Stomach (tissue), 9 donors: ENCODE measurements around the gene POLR3K. TPM values are rescaled to one million over a fixed set of nuclear protein-coding genes. Genes with fewer than 3 reads are reported as not detected.
A peak's percentile ranks its signal among the peaks of the same experiment; 100 is the strongest.

ENCODE experiments used
- DNase-seq, 2 donors: peaks; one replicate each; pipeline versions ENCODE4 v3.0.0 to v3.0.0-alpha.2; 2013 to 2019
- H3K27ac ChIP-seq, 5 donors: fragments of 200-600 bp in 4 of 5; sonication (generic) in 4 of 5; one replicate each; pipeline ENCODE4 v1.5.1; 2013 to 2019; ENCODE audit warnings: mild to moderate bottlenecking in 1 of 5, moderate library complexity in 1 of 5
- H3K27me3 ChIP-seq, 3 donors: fragments of 200-600 bp; sonication (generic); one replicate each; pipeline ENCODE4 v1.5.1; 2017 to 2019; ENCODE audit warnings: mixed run types in 1 of 3
- H3K36me3 ChIP-seq, 4 donors: fragments of 200-600 bp; sonication (generic); 1 replicate in 3 of 4; 2 replicates in 1 of 4; pipeline ENCODE4 v1.5.1; 2016 to 2019
- H3K4me1 ChIP-seq, 4 donors: fragments of 200-600 bp; sonication (generic); one replicate each; pipeline ENCODE4 v1.5.1; 2016 to 2019
- H3K4me3 ChIP-seq, 4 donors: fragments of 200-600 bp; sonication (generic) in 3 of 4; one replicate each; pipeline ENCODE4 v1.5.1; 2016 to 2019; ENCODE audit warnings: mild to moderate bottlenecking in 1 of 4
- H3K9me3 ChIP-seq, 4 donors: fragments of 200-600 bp; sonication (generic); one replicate each; pipeline ENCODE4 v1.5.1; 2016 to 2019
- EP300 ChIP-seq: sonication (generic); formaldehyde crosslinking; IDR thresholded peaks from one replicate; pipeline ENCODE4 v1.6.1; 2017; ENCODE audit warnings: antibody characterized with exemption
- POLR2A ChIP-seq, 4 donors: fragments of 450-650 bp; IDR thresholded peaks; one replicate each; pipeline ENCODE4 v1.6.1; 2016; ENCODE audit warnings: antibody characterized with exemption in 4 of 4, control low read depth in 2 of 4, mild to moderate bottlenecking in 1 of 4, moderate library complexity in 1 of 4
- POLR2AphosphoS5 ChIP-seq, 3 donors: sonication (generic); formaldehyde crosslinking; IDR thresholded peaks; one replicate each; pipeline ENCODE4 v1.6.1; 2016; ENCODE audit warnings: antibody characterized with exemption in 3 of 3
- WGBS, 5 donors: extraction: QIAGEN DNeasy Blood & Tissue Kit in 3 of 5; methylation state at CpG; one replicate each; pipeline versions ENCODE4 v1.1.5 to v1.1.7; 2013 to 2018; 5-methylcytosine and 5-hydroxymethylcytosine counted together
- intact Hi-C: fragments of 100-400 bp; cut with DNase I; formaldehyde crosslinking; loops from one replicate; pipeline ENCODE4 v1.15.1; 2023; ENCODE audit warnings: low total_unique reads
- polyA plus RNA-seq, 3 donors: library from polyadenylated mRNA; stranded (reverse); fragments of 200-250 nt; gene quantifications; one replicate each; pipeline ENCODE4 v1.2.3, GENCODE V29; 2013
- total RNA-seq, 5 donors: library from RNA; depleted of rRNA; stranded (reverse); fragments of >200 nt; gene quantifications; one replicate each; pipeline versions ENCODE4 v1.1.0 to v1.2.3, GENCODE V29; 2014 to 2016
- TF ChIP-seq, protein P1 (sequence below), 7 experiments: fragments of 450-650 bp in 4 of 7; fragments of 200-600 bp in 3 of 7; sonication (generic) in 3 of 7; IDR thresholded peaks; one replicate each; pipeline ENCODE4 v1.5.1; 2016 to 2019; ENCODE audit warnings: antibody characterized with exemption in 7 of 7, control low read depth in 2 of 7, mild to moderate bottlenecking in 1 of 7
- donor health status: healthy with polysubstance abuse.
- donor health status: Bipolar disorder and iron deficiency.
- donor health status: healthy.

Gene POLR3K
- total and polyA plus RNA-seq, 8 donors: 2.2 to 13.3 (median 8.1) TPM; not detected in 2

DNA sequence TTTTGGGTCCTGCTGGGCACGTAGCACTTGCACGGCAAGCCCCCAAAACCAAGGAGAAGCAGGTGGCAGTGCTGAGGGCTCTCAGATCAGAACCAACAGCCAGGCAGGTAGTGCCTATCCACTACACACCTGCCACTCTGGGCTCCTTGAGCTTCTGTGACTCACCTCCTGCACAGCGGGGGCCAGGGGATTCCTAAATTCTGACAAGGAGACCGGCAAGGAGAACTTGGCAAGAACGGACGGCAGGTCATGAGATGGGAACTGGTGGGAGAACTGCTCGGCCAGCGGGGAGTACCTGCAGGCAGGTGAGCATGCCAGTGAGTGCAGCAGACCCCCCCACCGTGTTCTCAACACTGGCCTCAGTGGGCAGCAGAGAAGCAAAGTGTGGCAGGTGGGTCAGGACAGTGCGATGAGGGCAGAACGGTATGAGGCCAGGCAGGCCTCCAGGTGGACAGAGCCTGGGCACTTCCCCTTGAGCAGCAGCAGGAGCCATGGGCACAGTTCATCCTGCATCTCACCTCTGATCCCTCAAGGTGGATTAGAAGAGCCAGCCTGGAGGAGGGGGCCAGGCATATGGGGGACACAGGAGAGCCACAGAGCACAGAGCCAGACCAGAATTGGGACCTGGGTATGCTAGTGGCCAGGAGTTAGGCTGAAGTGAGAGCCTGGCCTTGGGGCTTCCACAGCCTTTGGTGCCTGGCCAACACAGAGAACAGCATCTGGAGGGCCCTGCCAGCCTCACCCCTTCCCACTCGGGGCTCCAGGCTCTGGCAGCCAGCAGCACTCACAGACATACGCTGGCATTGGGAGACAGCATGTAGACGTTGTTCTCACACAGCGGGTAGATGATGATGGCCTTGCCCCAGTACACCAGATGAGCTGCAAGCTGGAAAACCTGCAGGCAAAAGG is 39.3 kb upstream of the POLR3K start:
- H3K4me3 ChIP-seq: no peak overlapping the region
- WGBS, 5 donors: 85 to 91% (median 87%) methylated on average over 14 to 15 of the region's 15 CpGs

GRCh38 chr16:91484-91883 is 38.1 kb upstream of the POLR3K start:
- Histone ChIP-seq H3K4me3 (no peak overlapping the region), H3K36me3 (peaks cover 28 to 55% (median 53%) of the 10 kb centered on the region in 4 donors), H3K27me3 (no peaks in the 10 kb centered on the region), H3K4me1 (peaks cover 0 to 14% (median 5%) of the 10 kb centered on the region in 4 donors), H3K9me3 (no peaks in the 10 kb centered on the region), H3K27ac (peak overlapping the region in 1 of 5 donors; percentile 35)
- WGBS, 5 donors: 29 to 47% (median 35%) methylated on average over 9 of the region's 9 CpGs
- peak; percentile 48 to 78 for DNase-seq
- intact Hi-C loops: no loop called here
- TF ChIP-seq POLR2AphosphoS5 (IDR thresholded peaks at IDR 0.05) (no peak), EP300 (no peak)
- TF ChIP-seq, protein P1, sequence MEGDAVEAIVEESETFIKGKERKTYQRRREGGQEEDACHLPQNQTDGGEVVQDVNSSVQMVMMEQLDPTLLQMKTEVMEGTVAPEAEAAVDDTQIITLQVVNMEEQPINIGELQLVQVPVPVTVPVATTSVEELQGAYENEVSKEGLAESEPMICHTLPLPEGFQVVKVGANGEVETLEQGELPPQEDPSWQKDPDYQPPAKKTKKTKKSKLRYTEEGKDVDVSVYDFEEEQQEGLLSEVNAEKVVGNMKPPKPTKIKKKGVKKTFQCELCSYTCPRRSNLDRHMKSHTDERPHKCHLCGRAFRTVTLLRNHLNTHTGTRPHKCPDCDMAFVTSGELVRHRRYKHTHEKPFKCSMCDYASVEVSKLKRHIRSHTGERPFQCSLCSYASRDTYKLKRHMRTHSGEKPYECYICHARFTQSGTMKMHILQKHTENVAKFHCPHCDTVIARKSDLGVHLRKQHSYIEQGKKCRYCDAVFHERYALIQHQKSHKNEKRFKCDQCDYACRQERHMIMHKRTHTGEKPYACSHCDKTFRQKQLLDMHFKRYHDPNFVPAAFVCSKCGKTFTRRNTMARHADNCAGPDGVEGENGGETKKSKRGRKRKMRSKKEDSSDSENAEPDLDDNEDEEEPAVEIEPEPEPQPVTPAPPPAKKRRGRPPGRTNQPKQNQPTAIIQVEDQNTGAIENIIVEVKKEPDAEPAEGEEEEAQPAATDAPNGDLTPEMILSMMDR (IDR thresholded peaks at IDR 0.05): no peak

More for the DNA sequence above, 39.3 kb upstream of the POLR3K start:
- no peak for DNase-seq
- H3K27me3 ChIP-seq: no peaks in the 10 kb centered on the region
- H3K9me3 ChIP-seq: no peaks in the 10 kb centered on the region
- H3K36me3 ChIP-seq: peaks cover 20 to 47% (median 44%) of the 10 kb centered on the region in 4 donors
- H3K27ac ChIP-seq: no peak overlapping the region
- intact Hi-C loops: no loop called here
- H3K4me1 ChIP-seq: peaks cover 0 to 24% (median 13%) of the 10 kb centered on the region in 4 donors
- no peak for TF ChIP-seq EP300
- TF ChIP-seq POLR2A (IDR thresholded peaks at IDR 0.05): no peak
- no peak for TF ChIP-seq POLR2AphosphoS5 (IDR thresholded peaks at IDR 0.05)
- TF ChIP-seq, protein P1 (IDR thresholded peaks at IDR 0.05): no peak

GRCh38 chr16:89391-90302 is 36.2 kb upstream of the POLR3K start:
- no peak for DNase-seq
- H3K36me3 ChIP-seq: peaks cover 45 to 73% (median 70%) of the 10 kb centered on the region in 4 donors
- no peaks in the 10 kb centered on the region for H3K9me3 ChIP-seq
- TF ChIP-seq, protein P1 (IDR thresholded peaks at IDR 0.05): no peak
- TF ChIP-seq POLR2A (IDR thresholded peaks at IDR 0.05): no peak
- no peak for TF ChIP-seq EP300
- no peak for TF ChIP-seq POLR2AphosphoS5 (IDR thresholded peaks at IDR 0.05)
- no peak overlapping the region for H3K4me3 ChIP-seq
- H3K4me1 ChIP-seq: peaks cover 14 to 27% (median 20%) of the 10 kb centered on the region in 4 donors
- intact Hi-C loops: no loop called here
- no peak overlapping the region for H3K27ac ChIP-seq
- H3K27me3 ChIP-seq: no peaks in the 10 kb centered on the region
- WGBS, 5 donors: 92 to 95% (median 93%) methylated on average over 15 to 30 of the region's 30 CpGs

DNA sequence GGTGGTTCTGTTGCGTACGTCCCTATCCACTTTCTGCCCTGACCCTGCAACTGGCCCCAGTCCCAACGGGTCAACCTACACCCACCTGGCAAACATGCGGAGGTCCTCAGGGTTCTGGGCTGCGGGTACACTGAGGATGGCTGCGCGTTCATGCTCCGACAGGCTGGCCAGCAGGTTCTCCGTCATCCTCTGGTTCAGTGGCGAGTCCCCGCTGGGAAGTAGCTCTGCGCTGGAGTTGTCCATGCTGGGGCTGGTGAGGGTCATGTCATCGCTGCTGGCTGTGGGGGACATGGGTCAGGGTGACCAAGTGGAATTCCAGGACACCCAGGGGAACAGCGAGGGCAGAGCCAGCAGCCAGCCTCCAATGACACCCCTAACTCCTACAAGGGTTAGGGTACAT is 35.2 kb upstream of the POLR3K start:
- TF ChIP-seq POLR2AphosphoS5 (IDR thresholded peaks at IDR 0.05): no peak
- TF ChIP-seq POLR2A (IDR thresholded peaks at IDR 0.05): no peak
- no peak for TF ChIP-seq EP300
- TF ChIP-seq, protein P1 (IDR thresholded peaks at IDR 0.05): no peak
- Histone ChIP-seq H3K27ac (no peak overlapping the region), H3K36me3 (peaks cover 45 to 77% (median 74%) of the 10 kb centered on the region in 4 donors), H3K4me3 (no peak overlapping the region), H3K4me1 (peaks cover 24 to 38% (median 31%) of the 10 kb centered on the region in 4 donors), H3K9me3 (no peaks in the 10 kb centered on the region), H3K27me3 (no peaks in the 10 kb centered on the region)
- 94 to 96% (median 96%) methylated on average over 11 to 14 of the region's 14 CpGs for WGBS, 5 donors
- intact Hi-C loops: no loop called here
- DNase-seq: no peak
